GM23338 (cell line): Measurements from ENCODE around the gene SMG6. TPM values are rescaled to one million over a fixed set of nuclear protein-coding genes. Genes with fewer than 3 reads are reported as not detected.
"Not testable (repeated sequence)": the region's sequence is repeated elsewhere in the genome, so short reads cannot be mapped to it uniquely, and the experiment has no call there.

Experiments used
- ATAC-seq: fragments of 200-7000 bp; cut with Tn5 transposase; 3 replicates; pipeline ENCODE4 v1.9.1; 2020
- DNase-seq: peaks from one replicate; pipeline ENCODE4 v3.0.0-alpha.2; 2015; ENCODE audit warnings: low spot score
- H2AFZ ChIP-seq: fragments of 200-600 bp; sonication (generic); 2 replicates; pipeline ENCODE4 v1.8.0; 2016; ENCODE audit warnings: antibody characterized with exemption, mild to moderate bottlenecking, moderate library complexity
- H3F3A ChIP-seq: fragments of 200-600 bp; sonication (generic); replicated peaks from 2 replicates; pipeline ENCODE4 v1.8.0; 2017; ENCODE audit warnings: antibody characterized with exemption, mixed run types, low read depth
- H3K27ac ChIP-seq: fragments of 200-600 bp; sonication (generic); 2 replicates; pipeline ENCODE4 v1.6.1; 2016; ENCODE audit warnings: low read depth
- H3K27me3 ChIP-seq: fragments of 200-600 bp; sonication (generic); 2 replicates; pipeline ENCODE4 v1.8.0; 2016; ENCODE audit warnings: mild to moderate bottlenecking, mixed run types, moderate library complexity; ENCODE audit not compliant: insufficient read depth
- H3K36me3 ChIP-seq: fragments of 200-600 bp; sonication (generic); 2 replicates; pipeline ENCODE4 v1.8.0; 2016; ENCODE audit warnings: mild to moderate bottlenecking; ENCODE audit not compliant: insufficient read depth
- H3K4me1 ChIP-seq: fragments of 200-600 bp; sonication (generic); 2 replicates; pipeline ENCODE4 v1.8.0; 2016; ENCODE audit warnings: mild to moderate bottlenecking, moderate library complexity; ENCODE audit not compliant: insufficient read depth
- H3K4me2 ChIP-seq: fragments of 200-600 bp; sonication (generic); 2 replicates; pipeline ENCODE4 v1.7.1; 2017; ENCODE audit warnings: mixed run types
- H3K4me3 ChIP-seq: fragments of 200-600 bp; sonication (generic); 2 replicates; pipeline ENCODE4 v1.6.1; 2016; ENCODE audit warnings: mixed run types
- H3K79me2 ChIP-seq: fragments of 200-600 bp; sonication (generic); replicated peaks from 2 replicates; pipeline ENCODE4 v1.8.0; 2017; ENCODE audit warnings: mild to moderate bottlenecking; ENCODE audit not compliant: insufficient read depth
- H3K9me2 ChIP-seq: fragments of 200-600 bp; sonication (generic); 2 replicates; pipeline ENCODE4 v1.8.0; 2017; ENCODE audit not compliant: insufficient read depth
- H4K20me1 ChIP-seq: fragments of 200-600 bp; sonication (generic); replicated peaks from 2 replicates; pipeline ENCODE4 v1.8.0; 2017; ENCODE audit warnings: mild to moderate bottlenecking; ENCODE audit not compliant: insufficient read depth
- H3K27ac Mint-ChIP-seq: 2 replicates; pipeline ENCODE4 v1.8.0; 2020; ENCODE audit warnings: inconsistent platforms, mild to moderate bottlenecking, moderate library complexity, mixed read lengths
- H3K27me3 Mint-ChIP-seq: 3 replicates; pipeline ENCODE4 v1.8.0; 2022; ENCODE audit warnings: low read depth, mild to moderate bottlenecking, moderate library complexity, mixed read lengths, inconsistent platforms; ENCODE audit not compliant: insufficient read depth, poor library complexity
- H3K36me3 Mint-ChIP-seq: 3 replicates; pipeline ENCODE4 v1.8.0; 2021; ENCODE audit warnings: low read depth, mild to moderate bottlenecking, inconsistent platforms, moderate library complexity, mixed read lengths
- H3K4me1 Mint-ChIP-seq: 3 replicates; pipeline ENCODE4 v1.8.0; 2020; ENCODE audit warnings: mild to moderate bottlenecking, inconsistent platforms, mixed read lengths
- H3K4me3 Mint-ChIP-seq: 3 replicates; pipeline ENCODE4 v1.8.0; 2021; ENCODE audit warnings: moderate library complexity, mild to moderate bottlenecking, inconsistent platforms, mixed read lengths
- H3K9me3 Mint-ChIP-seq: 3 replicates; pipeline ENCODE4 v1.8.0; 2020; ENCODE audit warnings: moderate library complexity, mild to moderate bottlenecking, inconsistent platforms, mixed read lengths
- CREB1 ChIP-seq: fragments of 250-450 bp; sonication (Bioruptor Pico); IDR thresholded peaks from 2 replicates; pipeline ENCODE4 v1.5.0; 2020; ENCODE audit warnings: low read depth, mild to moderate bottlenecking, moderate library complexity
- EZH2phosphoT487 ChIP-seq: fragments of 200-600 bp; sonication (generic); IDR thresholded peaks from one replicate; pipeline ENCODE4 v1.8.1; 2018; ENCODE audit warnings: antibody characterized with exemption; ENCODE audit not compliant: unreplicated experiment
- JUNB ChIP-seq: IDR thresholded peaks from one replicate; pipeline ENCODE4 v1.6.1; 2016; ENCODE audit warnings: antibody characterized with exemption; ENCODE audit not compliant: unreplicated experiment
- POLR2AphosphoS5 ChIP-seq: IDR thresholded peaks from 2 replicates; pipeline ENCODE4 v1.6.1; 2016; ENCODE audit warnings: antibody characterized with exemption, low read depth
- REST ChIP-seq: IDR thresholded peaks from one replicate; pipeline ENCODE4 v1.6.1; 2018; ENCODE audit warnings: antibody characterized with exemption; ENCODE audit not compliant: unreplicated experiment
- STAT1 ChIP-seq: IDR thresholded peaks from one replicate; pipeline ENCODE4 v1.6.1; 2016; ENCODE audit warnings: antibody characterized with exemption; ENCODE audit not compliant: unreplicated experiment
- ZNF331 ChIP-seq: fragments of 250-450 bp; sonication (Bioruptor Pico); IDR thresholded peaks from 2 replicates; pipeline ENCODE4 v1.5.0; 2020; ENCODE audit warnings: low read depth, mild to moderate bottlenecking, moderate library complexity
- ZNF462 ChIP-seq: fragments of 250-450 bp; sonication (Bioruptor Pico); IDR thresholded peaks from 2 replicates; pipeline ENCODE4 v1.5.0; 2020; ENCODE audit warnings: mild to moderate bottlenecking, moderate library complexity
- polyA plus RNA-seq: library from polyadenylated mRNA; unstranded; fragments of >200 nt; fragmentation: Nextera tagmentation; extraction: Ambion mirVana; gene quantifications from 2 replicates; pipeline ENCODE4 v1.2.1, GENCODE V29; 2016
- total RNA-seq: library from RNA; depleted of rRNA; stranded (reverse); fragments of >200 nt; shearing (Covaris generic); gene quantifications from 2 replicates; pipeline ENCODE4 v1.2.3, GENCODE V29; 2014

Gene SMG6
- total and polyA plus RNA-seq, 2 experiments from 2014 or later: 10.4 to 43.1 TPM

- H3K4me2 ChIP-seq: no peak overlapping the region
- no peaks in the 10 kb centered on the region for H3K79me2 ChIP-seq
- no peak for DNase-seq
- Mint-ChIP-seq H3K9me3 (no peaks in the 10 kb centered on the region), H3K27ac (no peak overlapping the region), H3K4me1 (no peaks in the 10 kb centered on the region), H3K4me3 (no peak overlapping the region), H3K27me3 (peaks cover 6% of the 10 kb centered on the region), H3K36me3 (peaks cover 14% of the 10 kb centered on the region)
- H3K4me3 ChIP-seq: no peak overlapping the region
- no peak overlapping the region for H2AFZ ChIP-seq
- H3F3A ChIP-seq: peaks cover 8% of the 10 kb centered on the region; the same call in 1 of the 2 replicates
- H3K36me3 ChIP-seq: peaks cover 1% of the 10 kb centered on the region; the same call in 1 of the 2 replicates
- H4K20me1 ChIP-seq: peaks cover 4% of the 10 kb centered on the region; the same call in 1 of the 2 replicates
- 0 out of 2 replicates have a peak overlapping the region, but pooled peaks have one; percentile 10 for H3K27ac ChIP-seq
- no peak for ATAC-seq
- no peak for TF ChIP-seq REST
- TF ChIP-seq CREB1: no peak
- no peak for TF ChIP-seq STAT1
- no peak for TF ChIP-seq ZNF331 (CRISPR knock-in tag)
- no peaks in the 10 kb centered on the region for H3K27me3 ChIP-seq
- no peaks in the 10 kb centered on the region for H3K9me2 ChIP-seq
- H3K4me1 ChIP-seq: no peaks in the 10 kb centered on the region
These were observed 14.2 kb upstream of the SMG6 start for GRCh38 chr17:2317796-2318195.

- not testable (repeated sequence) for H3K4me1 ChIP-seq, H3K9me2 ChIP-seq, H3K79me2 ChIP-seq, DNase-seq, H3F3A ChIP-seq, H3K27me3 ChIP-seq, H3K27ac Mint-ChIP-seq, H3K4me3 Mint-ChIP-seq, H4K20me1 ChIP-seq, H3K36me3 ChIP-seq, H3K36me3 Mint-ChIP-seq, ATAC-seq, H2AFZ ChIP-seq, H3K4me1 Mint-ChIP-seq, H3K4me2 ChIP-seq, H3K27ac ChIP-seq, H3K27me3 Mint-ChIP-seq, H3K4me3 ChIP-seq, H3K9me3 Mint-ChIP-seq
These were observed 13.3 kb upstream of the SMG6 start for GRCh38 chr17:2316916-2317205.

- Mint-ChIP-seq H3K27ac (no peak overlapping the region), H3K4me1 (no peaks in the 10 kb centered on the region), H3K27me3 (peaks cover 5% of the 10 kb centered on the region), H3K36me3 (no peaks in the 10 kb centered on the region), H3K9me3 (no peaks in the 10 kb centered on the region), H3K4me3 (no peak overlapping the region)
- Histone ChIP-seq H3K36me3 (no peaks in the 10 kb centered on the region), H3K4me2 (no peak overlapping the region), H3K27ac (no peak overlapping the region), H3K27me3 (no peaks in the 10 kb centered on the region), H4K20me1 (no peaks in the 10 kb centered on the region; the same call in 1 of the 2 replicates), H3K4me1 (no peaks in the 10 kb centered on the region), H3K9me2 (no peaks in the 10 kb centered on the region), H3K4me3 (no peak overlapping the region), H3K79me2 (no peaks in the 10 kb centered on the region), H2AFZ (no peak overlapping the region), H3F3A (0 out of 2 replicates have a peak, but pooled peaks cover 4% of the 10 kb centered on the region)
- ATAC-seq (no peak), DNase-seq (no peak)
- no peak for TF ChIP-seq POLR2AphosphoS5
- TF ChIP-seq JUNB: no peak
- no peak for TF ChIP-seq ZNF331 (CRISPR knock-in tag)
- no peak for TF ChIP-seq EZH2phosphoT487
- no peak for TF ChIP-seq ZNF462
- no peak for TF ChIP-seq CREB1
These were observed 9.2 kb upstream of the SMG6 start for GRCh38 chr17:2312736-2313135.
